Ishikawa (cell line): ENCODE data around the gene ROBO3.

ENCODE experiments used
- EGR1 ChIP-seq: IDR thresholded peaks from 2 replicates; pipeline ENCODE4 v1.6.1; 2012
- EP300 ChIP-seq: IDR thresholded peaks from 2 replicates; pipeline ENCODE4 v1.6.1; 2012; ENCODE audit warnings: borderline replicate concordance
- FOXM1 ChIP-seq: IDR thresholded peaks from 2 replicates; pipeline ENCODE4 v1.6.1; 2012; ENCODE audit warnings: low read depth, borderline replicate concordance
- NFIC ChIP-seq: IDR thresholded peaks from 2 replicates; pipeline ENCODE4 v1.6.1; 2012
- RAD21 ChIP-seq: IDR thresholded peaks from 2 replicates; pipeline ENCODE4 v1.6.1; 2012; ENCODE audit warnings: low read depth
- REST ChIP-seq: IDR thresholded peaks from 2 replicates; pipeline ENCODE4 v1.6.1; 2012; ENCODE audit warnings: low read depth, mild to moderate bottlenecking
- TAF1 ChIP-seq: IDR thresholded peaks from 2 replicates; pipeline ENCODE4 v1.6.1; 2012; ENCODE audit warnings: low read depth, mild to moderate bottlenecking
- TEAD4 ChIP-seq: IDR thresholded peaks from 2 replicates; pipeline ENCODE4 v1.6.1; 2012
- YY1 ChIP-seq: IDR thresholded peaks from 2 replicates; pipeline ENCODE4 v1.6.1; 2012; ENCODE audit warnings: low read depth

DNA sequence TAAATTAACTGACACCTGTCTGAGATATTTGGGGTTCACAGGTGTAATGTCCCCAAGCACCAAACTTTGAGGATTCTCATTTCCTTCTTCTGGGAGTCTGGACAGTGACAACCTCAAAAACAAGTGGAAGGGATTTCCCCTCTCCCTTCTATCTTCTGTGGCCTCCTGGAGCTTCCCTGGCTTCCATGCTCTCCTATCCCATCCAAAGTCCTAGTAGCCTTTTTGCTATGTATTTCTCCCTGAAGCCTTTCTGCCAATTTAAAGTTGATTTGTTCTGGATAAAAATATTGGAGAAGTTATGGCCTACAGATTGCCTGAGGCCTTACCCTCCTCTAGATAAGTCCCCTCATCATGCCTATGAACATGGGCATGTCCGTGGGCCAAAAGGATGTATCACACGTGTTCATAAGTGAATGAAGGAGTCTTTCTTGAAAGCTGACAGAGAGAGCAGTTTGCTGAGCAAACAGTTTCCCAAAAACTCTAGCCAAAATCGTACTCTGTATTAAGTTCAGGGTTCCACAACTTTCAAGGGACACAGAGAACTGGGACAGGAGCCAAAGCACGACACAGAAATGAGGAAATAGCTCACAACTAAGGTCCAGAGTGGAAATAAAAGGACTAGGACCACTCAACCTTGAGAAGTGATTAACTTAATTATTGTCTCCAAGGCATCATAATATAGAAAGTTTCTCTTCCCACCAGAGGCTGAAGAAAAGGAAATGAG is 63.9 kb downstream of the ROBO3 start:
- TF ChIP-seq NFIC (no peak), RAD21 (no peak), REST (no peak), FOXM1 (no peak), EP300 (no peak), TAF1 (no peak), YY1 (no peak), EGR1 (no peak), TEAD4 (no peak)
